ENCODE measurements around the gene GLP1R. TPM values are rescaled to one million over a fixed set of nuclear protein-coding genes. Genes with fewer than 3 reads are reported as not detected.
A peak's percentile ranks its signal among the peaks of the same experiment; 100 is the strongest.

GLP1R gene
- total and polyA plus RNA-seq, 2 donors (not counting 1 experiment from before 2014, with no cell fraction given), result not detected

- H3K4me3 ChIP-seq (replicated peaks in 1 of 4; ENCODE audit: control extremely low read depth in 1 of 4, insufficient read depth in 1 of 4, low read depth in 3 of 4, low read length in 4 of 4), result no peak overlapping the region
- H4K20me1 ChIP-seq (ENCODE audit: control insufficient read depth, extremely low read depth, insufficient read depth, low read length), result no peaks in the 10 kb centered on the region
- no peak for DNase-seq (ENCODE audit: low read depth in 2 of 2)
- no peak overlapping the region for H3K27ac ChIP-seq (ENCODE audit: insufficient read depth, low read length)
- H3K9ac ChIP-seq (ENCODE audit: insufficient read depth, low read length), result no peak overlapping the region
- H3K4me1 ChIP-seq (ENCODE audit: control insufficient read depth, extremely low read depth, insufficient read depth, low read length), result no peaks in the 10 kb centered on the region
- no peak overlapping the region for H3K4me2 ChIP-seq (ENCODE audit: extremely low read depth, insufficient read depth, low read length)
- H3K27me3 ChIP-seq (ENCODE audit: control insufficient read depth, insufficient read depth, low read length), result no peaks in the 10 kb centered on the region
- TF ChIP-seq CTCF (conservative IDR thresholded peaks at IDR 0.05 in 1 of 2, IDR thresholded peaks at IDR 0.05 in 1 of 2; ENCODE audit: low read depth in 1 of 2, low read length in 2 of 2) (no peak), EZH2 (IDR thresholded peaks at IDR 0.05; ENCODE audit: low read length, missing control alignments) (no peak)
- H2AFZ ChIP-seq (ENCODE audit: low read length), result no peak overlapping the region
- no peaks in the 10 kb centered on the region for H3K9me3 ChIP-seq (ENCODE audit: control insufficient read depth, insufficient read depth, low read depth, low read length)
- no peaks in the 10 kb centered on the region for H3K36me3 ChIP-seq (ENCODE audit: control insufficient read depth, insufficient read depth, low read length)
- H3K79me2 ChIP-seq (ENCODE audit: control insufficient read depth, insufficient read depth, low read length), result no peaks in the 10 kb centered on the region
Measured at GRCh38 chr6:39108041-39108839, 59.7 kb downstream of the GLP1R start.

GRCh38 chr6:39111280-39111679 is 62.7 kb downstream of the GLP1R start:
- no peaks in the 10 kb centered on the region for H3K9me3 ChIP-seq (ENCODE audit: control insufficient read depth, insufficient read depth, low read depth, low read length)
- H3K4me2 ChIP-seq (ENCODE audit: extremely low read depth, insufficient read depth, low read length), result no peak overlapping the region
- TF ChIP-seq EZH2 (IDR thresholded peaks at IDR 0.05; ENCODE audit: low read length, missing control alignments) (no peak), CTCF (conservative IDR thresholded peaks at IDR 0.05 in 1 of 2, IDR thresholded peaks at IDR 0.05 in 1 of 2; ENCODE audit: low read depth in 1 of 2, low read length in 2 of 2) (no peak)
- H3K4me1 ChIP-seq (ENCODE audit: control insufficient read depth, extremely low read depth, insufficient read depth, low read length), result peaks cover 3% of the 10 kb centered on the region
- no peaks in the 10 kb centered on the region for H3K36me3 ChIP-seq (ENCODE audit: control insufficient read depth, insufficient read depth, low read length)
- H2AFZ ChIP-seq (ENCODE audit: low read length), result no peak overlapping the region
- no peaks in the 10 kb centered on the region for H4K20me1 ChIP-seq (ENCODE audit: control insufficient read depth, extremely low read depth, insufficient read depth, low read length)
- no peak overlapping the region for H3K27ac ChIP-seq (ENCODE audit: insufficient read depth, low read length)
- no peak overlapping the region for H3K9ac ChIP-seq (ENCODE audit: insufficient read depth, low read length)
- no peaks in the 10 kb centered on the region for H3K79me2 ChIP-seq (ENCODE audit: control insufficient read depth, insufficient read depth, low read length)
- H3K27me3 ChIP-seq (ENCODE audit: control insufficient read depth, insufficient read depth, low read length), result no peaks in the 10 kb centered on the region
- no peak overlapping the region for H3K4me3 ChIP-seq (replicated peaks in 1 of 4; ENCODE audit: control extremely low read depth in 1 of 4, insufficient read depth in 1 of 4, low read depth in 3 of 4, low read length in 4 of 4)
- DNase-seq (ENCODE audit: low read depth in 2 of 2), result no peak

- Histone ChIP-seq H3K27ac (ENCODE audit: insufficient read depth, low read length) (no peak overlapping the region), H3K4me3 (replicated peaks in 1 of 4; ENCODE audit: control extremely low read depth in 1 of 4, insufficient read depth in 1 of 4, low read depth in 3 of 4, low read length in 4 of 4) (peak overlapping the region in 2 of 4 experiments; percentile 80 to 83), H3K9me3 (ENCODE audit: control insufficient read depth, insufficient read depth, low read depth, low read length) (no peaks in the 10 kb centered on the region), H3K27me3 (ENCODE audit: control insufficient read depth, insufficient read depth, low read length) (no peaks in the 10 kb centered on the region), H3K4me1 (ENCODE audit: control insufficient read depth, extremely low read depth, insufficient read depth, low read length) (peaks cover 3% of the 10 kb centered on the region), H3K79me2 (ENCODE audit: control insufficient read depth, insufficient read depth, low read length) (no peaks in the 10 kb centered on the region), H3K4me2 (ENCODE audit: extremely low read depth, insufficient read depth, low read length) (peak overlapping the region; percentile 88), H3K36me3 (ENCODE audit: control insufficient read depth, insufficient read depth, low read length) (no peaks in the 10 kb centered on the region), H4K20me1 (ENCODE audit: control insufficient read depth, extremely low read depth, insufficient read depth, low read length) (no peaks in the 10 kb centered on the region), H2AFZ (ENCODE audit: low read length) (no peak overlapping the region), H3K9ac (ENCODE audit: insufficient read depth, low read length) (no peak overlapping the region)
- DNase-seq (ENCODE audit: low read depth in 2 of 2), result no peak
- TF ChIP-seq CTCF (conservative IDR thresholded peaks at IDR 0.05 in 1 of 2, IDR thresholded peaks at IDR 0.05 in 1 of 2; ENCODE audit: low read depth in 1 of 2, low read length in 2 of 2) (no peak), EZH2 (IDR thresholded peaks at IDR 0.05; ENCODE audit: low read length, missing control alignments) (no peak)
Measured at GRCh38 chr6:39113788-39114187, 65.2 kb downstream of the GLP1R start.

Data from fibroblast of lung (primary cell).